HG03521 (cell line): Measurements from ENCODE around the gene POMT1.
"Not testable (repeated sequence)": the region's sequence is repeated elsewhere in the genome, so short reads cannot be mapped to it uniquely, and the experiment has no call there.

Experiments
- ATAC-seq: cut with Tn5 transposase; IDR thresholded peaks from one replicate; pipeline ENCODE4 v1.9.1; 2021; ENCODE audit warnings: mild to moderate bottlenecking, moderate library complexity; ENCODE audit not compliant: unreplicated experiment

Gene POMT1

GRCh38 chr9:131492070-131492469, 10.6 kb upstream of the POMT1 start:
- no peak for ATAC-seq

GRCh38 chr9:131494296-131494870, 8.3 kb upstream of the POMT1 start:
- ATAC-seq, result no peak

- no peak for ATAC-seq
Measured at GRCh38 chr9:131495785-131496184, 6.9 kb upstream of the POMT1 start.

- no peak for ATAC-seq
Measured at GRCh38 chr9:131496844-131497405, 5.8 kb upstream of the POMT1 start.

- ATAC-seq, result no peak
Measured at GRCh38 chr9:131499254-131499767, 3.4 kb upstream of the POMT1 start.

GRCh38 chr9:131500377-131500776, 2.3 kb upstream of the POMT1 start:
- no peak for ATAC-seq

- no peak for ATAC-seq
Measured at GRCh38 chr9:131500939-131501541, 1.7 kb upstream of the POMT1 start.

- ATAC-seq, result no peak
Measured at GRCh38 chr9:131503626-131504465, 1.1 kb downstream of the POMT1 start.

- ATAC-seq, result no peak
Measured at GRCh38 chr9:131505012-131505411, 2.3 kb downstream of the POMT1 start.

- ATAC-seq, result no peak
Measured at GRCh38 chr9:131511416-131511815, 8.7 kb downstream of the POMT1 start.

- no peak for ATAC-seq
Measured at GRCh38 chr9:131511880-131512279, 9.2 kb downstream of the POMT1 start.

- no peak for ATAC-seq
Measured at GRCh38 chr9:131513177-131513576, 10.5 kb downstream of the POMT1 start.

GRCh38 chr9:131515559-131516031, 12.9 kb downstream of the POMT1 start:
- not testable (repeated sequence) for ATAC-seq

- no peak for ATAC-seq
Measured at GRCh38 chr9:131516100-131516499, 13.4 kb downstream of the POMT1 start.

GRCh38 chr9:131516930-131517329, 14.2 kb downstream of the POMT1 start:
- ATAC-seq, result no peak

- ATAC-seq, result no peak
Measured at GRCh38 chr9:131517761-131518190, 15.1 kb downstream of the POMT1 start.

GRCh38 chr9:131518553-131518952, 15.8 kb downstream of the POMT1 start:
- ATAC-seq, result no peak

GRCh38 chr9:131520503-131520902, 17.8 kb downstream of the POMT1 start:
- no peak for ATAC-seq

GRCh38 chr9:131521203-131521602, 18.5 kb downstream of the POMT1 start:
- ATAC-seq, result no peak

- ATAC-seq, result no peak
Measured at GRCh38 chr9:131521822-131522221, 19.1 kb downstream of the POMT1 start.
